Stimulated activated CD8-positive, alpha-beta memory T cell treated with anti-CD3 and anti-CD28 coated beads, Interleukin-12 subunit alpha, Interleukin-12 subunit beta, amount 100 ng/mL, for 1 hour (primary cell): ENCODE measurements around the gene DIS3L.
"Not testable (repeated sequence)": the region's sequence is repeated elsewhere in the genome, so short reads cannot be mapped to it uniquely, and the experiment has no call there.

ENCODE experiments used
- DNase-seq: peaks from one replicate; pipeline ENCODE4 v3.0.0-alpha.2; 2020; ENCODE audit warnings: low read depth

DIS3L gene

DNA sequence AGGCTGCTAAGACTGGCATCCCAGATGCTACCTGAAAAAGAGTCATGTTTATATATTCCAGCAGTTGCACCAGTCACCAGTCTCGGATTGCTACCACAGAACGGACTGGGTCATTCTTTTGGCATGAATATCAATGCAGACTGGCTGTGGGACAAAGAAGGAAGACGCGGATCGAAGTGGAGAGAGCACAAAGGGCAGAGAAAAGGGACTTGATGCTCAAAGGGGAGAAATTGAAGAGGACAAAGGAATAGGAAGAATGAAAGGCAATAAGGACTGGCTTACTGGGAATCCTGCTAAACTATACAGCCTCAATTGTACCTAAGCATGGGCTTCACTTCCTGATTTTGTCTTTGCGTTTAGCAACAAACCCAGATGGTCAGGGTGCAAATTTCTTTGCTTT is 15.3 kb upstream of the DIS3L start:
- no peak for DNase-seq

DNA sequence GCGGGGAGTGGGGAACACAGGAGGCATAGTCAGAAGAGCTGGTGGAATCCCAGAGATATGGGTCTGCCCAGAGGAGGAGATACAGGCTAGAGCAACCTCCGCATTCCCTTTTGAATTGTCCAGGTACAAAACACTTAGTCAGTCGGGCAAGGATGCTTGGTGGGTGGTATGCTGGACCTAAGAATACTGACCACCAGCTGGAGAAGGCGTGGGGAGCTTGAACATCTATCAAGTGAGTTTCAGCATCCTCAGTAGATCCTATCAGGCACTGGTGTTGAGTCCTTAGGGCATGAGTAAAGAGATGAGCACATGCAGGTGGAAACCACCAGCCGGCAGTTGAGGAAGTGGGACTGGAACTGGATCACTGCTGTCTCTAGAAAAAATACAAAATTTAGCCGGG is 14.7 kb upstream of the DIS3L start:
- DNase-seq, result no peak

DNA sequence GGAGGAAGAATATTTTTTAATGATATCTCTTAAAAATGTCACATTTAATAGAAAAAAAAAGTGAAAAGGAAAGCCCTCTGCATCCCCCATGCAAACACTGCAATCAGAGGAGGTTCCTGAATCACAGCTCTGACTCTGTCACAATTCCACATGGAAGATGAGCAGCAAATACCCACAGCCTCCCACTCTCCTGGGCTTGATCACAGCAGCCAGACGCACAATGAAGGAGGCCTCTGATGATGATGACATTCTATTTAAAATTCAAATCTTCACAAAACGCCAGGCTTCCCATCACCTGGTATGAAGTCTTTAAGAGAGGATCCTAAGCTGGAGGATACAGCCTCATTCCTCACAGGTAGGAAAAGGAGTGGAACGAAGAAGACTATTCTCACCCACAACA is 9.1 kb upstream of the DIS3L start:
- DNase-seq, result no peak

DNA sequence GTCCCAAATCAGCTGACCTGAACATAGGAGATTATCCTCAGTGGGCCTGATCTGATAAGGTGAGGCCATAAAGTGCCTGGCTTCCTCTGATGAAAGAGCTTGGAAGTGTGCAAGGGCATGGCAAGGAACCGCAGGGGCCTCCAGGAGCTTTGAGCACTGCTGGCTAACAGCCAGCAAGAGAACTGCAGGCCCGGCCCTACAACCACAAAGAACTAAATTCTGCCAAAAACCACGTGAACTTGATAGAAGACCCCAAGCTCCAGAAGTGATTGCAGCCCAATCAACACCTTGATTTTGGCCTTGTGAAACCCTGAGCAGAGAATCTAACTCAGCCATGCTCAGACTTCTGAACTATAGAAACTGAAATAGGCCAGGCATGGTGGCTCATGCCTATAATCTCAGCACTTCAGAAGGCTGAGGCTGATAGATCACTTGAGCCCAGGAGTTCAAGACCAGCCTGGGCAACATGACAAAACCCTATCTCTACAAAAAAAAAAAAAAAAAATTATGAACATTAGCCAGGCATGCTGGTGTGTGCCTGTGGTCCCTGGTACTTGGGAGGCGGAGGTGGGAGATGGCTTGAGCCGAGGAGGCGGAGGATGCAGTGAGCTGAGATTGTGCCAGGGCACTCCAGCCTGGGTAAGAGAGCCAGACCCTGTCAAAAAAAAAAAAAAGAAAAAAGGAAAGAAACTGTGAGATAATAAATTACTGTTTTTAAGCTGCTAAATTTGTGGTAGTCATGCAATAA is 7.7 kb upstream of the DIS3L start:
- no peak for DNase-seq

DNA sequence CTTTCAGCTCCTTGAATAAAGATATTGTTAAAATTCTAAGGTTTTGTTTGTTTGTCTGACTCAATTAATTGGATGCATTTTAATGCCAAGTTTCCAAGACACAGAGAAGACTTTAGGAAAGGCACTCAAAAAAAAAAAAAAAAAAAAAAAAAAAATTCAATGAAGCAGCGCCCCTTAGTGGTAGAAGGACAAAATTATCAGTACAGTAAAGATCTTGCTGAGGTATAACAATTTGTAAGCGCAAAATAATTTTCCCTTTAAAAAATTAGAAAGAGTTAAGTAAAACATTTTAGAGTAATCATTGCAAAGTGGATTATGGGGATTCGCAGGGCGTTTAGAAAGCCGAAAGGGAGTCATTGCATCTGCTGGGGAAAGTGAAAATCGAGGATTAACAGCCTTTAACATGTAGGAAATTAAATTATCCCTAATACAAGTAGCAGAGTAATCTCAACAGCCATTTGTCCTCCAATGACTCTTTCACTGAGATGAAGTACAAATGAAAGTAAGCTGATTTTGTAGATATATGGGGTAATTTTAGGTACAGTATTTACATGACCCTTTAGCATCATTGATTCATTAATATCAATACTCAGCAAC is 5.8 kb upstream of the DIS3L start:
- no peak for DNase-seq

DNA sequence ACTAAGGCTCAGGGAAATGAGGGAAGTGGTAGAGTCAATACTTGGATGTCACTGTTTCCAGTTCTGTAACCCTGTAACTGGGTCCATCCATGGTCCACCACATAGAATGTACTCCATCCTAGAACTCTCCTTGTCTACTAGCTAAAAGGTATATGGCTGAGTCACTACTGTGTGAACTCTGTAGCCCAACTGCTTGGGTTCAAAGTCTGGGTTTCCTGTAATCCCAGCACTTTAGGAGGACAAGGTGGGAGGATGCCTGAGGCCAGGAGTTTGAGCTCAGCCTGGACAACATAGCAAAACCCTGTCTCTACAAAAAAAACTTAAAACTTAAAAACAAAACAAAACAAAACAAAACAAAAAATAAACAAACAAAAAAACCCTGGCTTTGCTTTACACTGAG is 5.3 kb upstream of the DIS3L start:
- no peak for DNase-seq

DNA sequence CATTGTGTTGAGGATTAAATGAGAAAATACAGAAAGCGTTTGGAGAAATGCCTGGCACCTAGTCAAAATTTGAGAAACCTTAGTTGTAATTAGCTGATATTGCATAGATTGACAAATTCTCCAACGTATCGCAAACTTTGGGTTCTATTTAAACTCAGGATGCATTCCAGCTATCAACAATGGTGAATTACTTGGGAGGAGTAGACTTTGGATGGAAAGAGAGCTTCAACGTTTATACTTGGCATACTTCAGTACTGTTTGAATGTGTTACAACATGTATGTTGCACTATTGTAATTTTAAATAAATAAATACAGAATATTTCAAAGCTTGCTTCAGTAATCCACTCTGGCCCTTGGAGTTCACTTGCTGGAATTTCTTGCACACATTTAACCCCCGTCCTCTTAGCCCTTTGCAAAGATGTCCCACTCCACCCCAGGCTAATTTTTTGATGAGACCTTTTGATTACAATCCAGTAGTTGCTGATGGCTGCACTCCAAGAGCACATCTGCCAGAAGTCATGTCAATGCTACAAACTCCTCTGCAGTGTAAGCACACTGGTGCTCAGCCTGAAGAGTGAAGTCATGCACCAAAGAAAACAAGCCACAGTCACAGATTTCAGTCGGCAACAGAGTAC is 4.7 kb upstream of the DIS3L start:
- no peak for DNase-seq

DNA sequence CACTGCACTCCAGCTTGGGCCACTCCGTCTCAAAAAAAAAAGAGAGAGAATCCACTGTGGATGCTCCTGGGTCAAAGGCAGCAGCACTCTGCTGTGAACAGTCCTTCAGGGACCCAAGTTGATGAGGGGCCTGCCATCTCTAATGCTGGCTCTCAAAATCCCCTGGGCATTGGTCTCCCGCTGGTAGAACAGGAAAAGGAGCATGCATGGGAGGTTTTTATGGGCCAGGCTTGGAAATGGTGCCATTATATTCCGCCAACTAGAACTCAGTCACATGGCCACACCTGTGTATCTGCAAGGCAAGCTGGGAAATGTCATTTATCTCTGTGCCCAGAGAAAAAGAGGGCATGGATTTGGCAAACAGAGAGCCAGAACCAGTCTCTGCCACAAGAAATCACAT is 3.4 kb upstream of the DIS3L start:
- DNase-seq, result no peak

DNA sequence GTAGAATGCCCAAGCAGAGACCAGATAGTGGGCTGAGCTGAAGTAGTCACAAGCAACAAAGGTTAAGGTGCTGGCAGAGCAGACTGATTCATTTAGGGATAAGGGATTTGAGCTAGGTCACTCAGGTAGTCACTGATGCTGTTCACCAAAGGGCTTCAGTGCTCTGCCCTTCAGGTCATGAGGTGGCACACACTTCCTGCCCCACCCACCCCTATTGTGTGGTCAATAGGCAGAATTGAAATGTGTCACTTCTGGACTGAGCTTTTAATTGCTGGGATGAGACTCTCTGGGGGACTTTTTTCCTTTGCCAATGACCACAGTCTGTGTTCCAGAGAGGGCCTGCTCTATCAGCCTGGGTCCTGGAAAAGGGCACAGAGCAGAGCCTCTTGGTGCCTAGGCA is 2.9 kb upstream of the DIS3L start:
- no peak for DNase-seq

DNA sequence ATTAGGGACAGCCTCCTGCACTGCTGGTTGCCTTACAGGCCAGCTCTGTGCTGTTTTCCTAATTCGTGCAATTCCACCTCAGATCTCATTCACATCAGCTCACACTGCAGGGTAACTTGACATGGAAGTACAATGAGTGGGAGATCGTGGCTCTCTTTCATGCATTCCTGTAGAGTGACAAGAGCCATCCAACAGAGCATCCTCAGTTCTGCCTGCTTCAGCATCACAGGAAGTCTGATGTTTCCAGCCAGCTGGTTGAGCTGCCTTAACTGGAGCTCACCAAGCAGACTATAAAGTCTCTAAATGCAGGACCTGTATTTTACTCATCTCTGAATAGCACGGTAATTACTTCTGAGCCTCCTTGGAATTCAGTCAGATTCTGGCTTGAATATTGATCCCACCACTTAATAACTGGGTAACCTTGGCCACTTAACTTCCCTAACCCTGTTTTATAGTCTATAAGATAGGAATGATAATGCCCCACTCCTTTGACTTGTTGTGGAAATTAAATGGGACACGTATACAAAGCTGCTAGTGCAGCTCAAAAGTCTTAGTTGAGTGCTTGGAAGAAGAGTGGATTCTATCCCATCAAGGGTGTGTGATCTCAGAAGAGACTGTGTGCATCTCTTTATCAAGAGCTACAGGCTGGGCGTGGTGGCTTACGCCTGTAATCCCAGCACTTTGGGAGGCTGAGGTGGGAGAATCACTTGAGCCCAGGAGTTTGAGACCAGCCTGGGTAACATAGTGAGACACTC is 1.4 kb upstream of the DIS3L start:
- DNase-seq, result no peak

DNA sequence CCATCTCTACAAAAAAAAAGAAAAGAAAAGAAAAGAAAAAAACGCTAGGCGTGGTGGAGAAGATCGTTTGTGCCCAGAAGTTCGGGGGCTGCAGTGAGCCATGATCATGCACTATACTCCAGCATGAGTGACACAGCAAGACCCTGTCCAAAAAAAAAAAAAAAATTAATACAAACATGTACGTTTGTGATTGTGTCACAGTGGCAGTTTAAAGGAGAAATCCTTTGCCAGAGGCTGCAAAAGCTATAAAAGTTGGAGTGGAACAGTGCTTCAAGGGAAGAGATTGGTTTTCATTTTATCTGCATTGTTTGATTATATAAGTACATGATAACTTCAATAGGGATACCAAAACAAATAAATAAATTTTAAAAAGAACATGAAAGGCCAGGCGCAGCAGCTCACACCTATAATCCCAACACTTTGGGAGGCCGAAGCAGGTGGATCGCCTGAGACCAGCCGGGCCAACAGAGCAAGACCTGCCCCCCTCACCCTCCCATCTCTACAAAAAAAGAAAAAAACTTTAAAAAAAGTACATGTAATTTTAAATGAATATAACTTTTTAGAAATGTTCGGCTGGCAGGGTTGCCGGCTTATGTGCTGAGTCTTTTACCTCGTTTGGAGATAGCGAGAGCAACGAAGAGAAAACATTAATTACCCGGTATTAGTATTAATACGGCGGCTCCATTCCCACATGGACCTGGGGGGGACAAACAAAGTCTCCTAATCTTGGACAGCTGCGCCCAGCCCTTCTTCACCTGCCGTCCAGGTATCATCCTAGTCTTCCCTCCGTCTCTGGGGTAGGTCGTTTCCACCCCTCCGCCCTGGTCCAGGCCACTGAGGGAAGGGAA is 573 bp upstream of the DIS3L start:
- DNase-seq, result no peak

DNA sequence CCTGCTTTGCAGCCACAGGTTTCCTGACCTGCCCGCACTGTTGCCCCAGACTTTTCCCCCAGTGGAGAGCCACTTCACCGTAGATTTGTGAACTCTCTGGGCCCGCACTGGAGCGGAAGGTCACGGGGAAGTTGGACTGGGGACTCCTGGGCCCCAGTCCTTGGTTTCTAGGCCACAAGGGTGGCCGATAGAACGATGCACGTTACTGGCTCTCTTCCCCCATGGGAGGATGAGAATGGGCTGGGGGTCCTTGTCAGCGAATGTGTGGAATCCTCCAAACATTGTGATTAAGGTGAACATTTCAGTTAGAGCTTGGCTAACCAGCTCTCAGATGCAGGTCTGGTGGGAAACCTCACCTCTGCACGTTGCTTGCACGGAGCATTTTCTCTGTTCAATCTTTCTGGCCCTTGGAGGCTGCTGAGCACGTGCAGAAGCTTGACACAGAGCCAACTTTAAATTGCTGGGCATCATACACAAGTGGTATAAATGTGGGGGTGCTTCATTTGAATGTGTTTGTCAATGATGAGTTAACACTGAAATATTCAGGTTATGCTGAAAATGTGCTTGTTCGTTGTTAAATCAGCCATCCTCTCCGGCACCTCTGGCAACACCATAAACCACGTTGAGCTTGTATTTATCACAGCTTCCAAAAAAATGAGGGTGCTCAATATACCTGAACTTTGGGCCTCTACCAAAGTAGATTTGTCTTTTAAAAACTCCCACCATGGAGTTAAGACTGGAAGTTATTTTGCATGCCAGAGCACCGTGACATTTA is 976 bp downstream of the DIS3L start:
- no peak for DNase-seq

DNA sequence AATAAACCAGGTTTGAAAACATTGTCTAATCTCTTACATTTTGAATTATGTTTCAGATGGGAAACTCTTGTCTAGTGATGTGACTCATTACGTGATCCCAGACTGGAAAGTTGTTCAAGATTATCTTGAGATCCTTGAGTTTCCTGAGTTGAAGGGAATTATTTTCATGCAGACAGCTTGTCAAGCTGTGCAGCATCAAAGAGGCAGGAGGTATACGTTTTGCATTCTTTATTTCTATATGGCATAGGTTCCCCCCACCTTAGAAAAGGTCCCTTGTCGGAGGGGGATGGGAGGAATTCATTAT is 1.5 kb downstream of the DIS3L start:
- no peak for DNase-seq

DNA sequence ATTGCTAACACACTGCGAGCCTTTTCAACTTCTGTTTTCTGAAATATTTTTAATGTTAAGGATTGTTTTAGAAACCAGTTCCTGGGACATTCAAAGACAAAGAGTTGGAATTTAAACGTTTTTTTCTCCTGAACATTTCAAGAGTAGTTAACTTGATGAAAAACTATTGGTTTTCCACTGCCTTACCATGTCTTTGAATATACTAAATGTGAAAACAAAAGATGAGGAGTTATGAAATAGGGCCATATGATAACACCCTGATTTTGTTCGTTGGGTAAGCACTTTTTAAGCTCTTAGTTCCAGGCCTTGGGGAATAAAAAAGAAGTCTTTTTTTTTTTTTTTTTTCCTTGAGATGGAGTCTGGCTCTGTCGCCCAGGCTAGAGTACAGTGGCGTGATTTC is 2.8 kb downstream of the DIS3L start:
- no peak for DNase-seq

DNA sequence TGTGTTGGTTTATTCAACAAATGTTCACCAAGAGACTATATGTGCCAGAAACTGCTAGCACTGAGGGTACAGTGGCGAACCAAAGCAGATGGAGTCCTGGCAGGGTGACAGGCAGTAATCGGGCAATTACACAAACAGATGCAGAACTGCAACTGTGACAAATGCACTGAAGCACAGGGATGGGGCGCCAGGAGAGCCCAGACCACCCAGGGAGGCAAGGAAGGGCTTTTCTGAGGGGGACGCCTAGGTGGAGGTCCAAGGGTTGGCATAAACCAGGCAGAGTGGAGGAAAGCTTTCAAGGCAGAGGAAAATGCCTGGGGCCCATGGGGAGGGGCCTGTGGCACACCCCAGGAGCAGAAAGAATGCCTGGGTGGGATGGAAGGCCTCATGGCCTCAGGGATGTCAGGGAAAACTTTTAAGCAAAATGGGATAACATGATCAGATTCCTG is 5.5 kb downstream of the DIS3L start:
- no peak for DNase-seq

DNA sequence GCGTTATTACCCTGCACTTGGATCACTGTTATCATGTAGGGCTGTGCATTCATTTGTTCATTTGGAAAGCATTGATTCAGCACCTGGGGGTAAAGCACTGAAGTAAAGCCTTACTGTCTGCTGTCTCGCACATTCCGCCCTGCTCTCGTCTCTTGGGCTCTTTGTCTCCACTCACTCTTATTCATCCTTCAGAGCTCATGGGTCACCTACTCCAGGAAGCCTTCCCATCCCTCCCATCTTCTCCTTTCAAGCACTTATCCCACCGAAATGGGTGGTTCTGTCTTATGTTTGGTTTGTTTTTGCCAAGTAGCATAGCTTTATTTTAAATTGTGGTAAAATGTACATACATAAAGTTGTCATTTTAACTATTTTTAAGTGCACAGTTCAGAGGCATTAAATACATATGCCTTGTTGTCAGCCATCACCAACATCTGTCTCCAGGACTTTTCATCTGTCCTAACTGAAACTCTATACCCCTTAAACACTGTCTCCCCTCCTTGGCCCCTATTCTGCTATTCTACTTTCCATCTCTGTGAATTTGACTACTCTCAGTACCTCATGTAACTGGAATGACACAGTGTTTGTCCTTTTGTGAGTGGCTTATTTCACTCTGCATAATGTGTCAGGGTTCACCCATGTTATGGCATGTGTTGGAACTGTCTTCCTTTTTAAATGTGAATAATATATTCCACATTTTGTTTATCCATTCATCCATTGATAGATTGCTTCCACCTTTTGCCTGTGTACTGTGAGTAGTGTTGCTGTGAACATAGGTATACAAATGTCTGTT is 9.3 kb downstream of the DIS3L start:
- DNase-seq, result no peak

DNA sequence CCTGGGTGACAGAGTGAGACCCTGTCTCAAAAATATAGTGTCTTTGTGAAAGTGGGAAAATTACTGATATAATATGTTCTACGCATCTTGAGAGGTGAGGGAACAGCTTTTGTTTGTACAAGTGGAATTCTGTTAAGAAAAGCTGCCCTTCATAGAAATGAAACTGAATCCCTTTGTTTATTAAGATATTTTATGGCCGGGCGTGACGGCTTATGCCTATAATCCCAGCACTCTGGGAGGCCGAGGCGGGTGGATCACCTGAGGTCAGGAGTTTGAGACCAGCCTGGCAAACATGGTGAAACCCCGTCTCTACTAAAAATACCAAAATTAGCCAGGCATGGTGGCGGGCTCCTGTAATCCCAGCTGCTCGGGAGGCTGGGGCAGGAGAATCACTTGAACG is 11.1 kb downstream of the DIS3L start:
- not testable (repeated sequence) for DNase-seq

DNA sequence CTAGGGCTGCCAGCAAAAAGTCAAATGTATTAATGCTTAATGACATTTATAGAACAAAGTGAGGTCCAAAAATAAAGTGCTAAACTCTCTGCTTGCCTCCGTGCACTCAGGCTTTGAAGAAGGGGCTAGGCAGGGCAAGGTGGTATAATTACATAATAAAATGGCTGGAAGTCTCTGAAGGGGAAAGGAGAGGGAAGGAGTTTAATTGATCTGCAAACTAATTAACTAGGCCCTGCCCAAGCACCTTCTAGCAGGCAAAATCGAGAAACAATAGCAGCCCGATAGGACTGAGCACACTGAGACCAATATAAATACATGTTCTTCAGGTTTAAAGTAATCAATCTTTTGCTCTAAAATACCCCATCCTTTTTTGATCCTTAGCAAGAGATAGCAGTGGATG is 13.0 kb downstream of the DIS3L start:
- DNase-seq, result no peak

DNA sequence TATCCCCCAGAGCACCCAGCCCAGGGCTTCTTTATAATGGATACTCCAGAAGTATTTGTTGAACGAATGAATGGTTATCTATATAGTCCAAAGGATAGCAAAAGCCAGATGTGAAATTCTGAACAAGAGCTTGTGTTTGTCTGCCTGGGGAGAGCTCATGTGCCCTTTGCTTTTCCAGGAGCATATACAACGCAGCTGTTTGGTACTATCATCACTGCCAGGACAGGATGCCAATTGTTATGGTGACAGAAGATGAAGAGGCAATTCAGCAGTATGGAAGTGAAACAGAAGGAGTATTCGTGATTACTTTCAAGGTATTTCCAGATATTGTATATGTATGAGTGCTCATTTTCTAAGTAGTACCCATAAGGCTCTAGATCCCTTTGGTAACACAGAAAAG is 15.2 kb downstream of the DIS3L start:
- DNase-seq, result no peak

DNA sequence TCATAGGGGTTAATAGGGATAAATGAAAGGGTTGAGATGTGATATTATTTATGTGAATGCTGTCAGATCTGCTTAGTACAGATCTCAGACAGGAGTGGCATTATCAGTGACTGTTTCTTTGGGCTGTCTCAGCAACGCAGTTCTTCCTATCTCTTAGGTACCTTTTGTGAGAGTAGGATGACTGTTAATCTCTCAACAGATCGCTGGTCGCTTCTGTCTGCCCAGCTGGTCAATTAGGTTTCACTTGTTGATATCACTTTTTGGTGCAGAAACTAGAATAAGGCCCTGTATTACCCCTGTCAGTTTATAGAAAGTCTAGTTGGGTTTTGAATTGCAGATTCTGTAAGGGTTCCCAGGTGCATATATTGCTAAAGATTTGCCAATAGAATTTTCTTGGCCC is 16.5 kb downstream of the DIS3L start:
- no peak for DNase-seq

DNA sequence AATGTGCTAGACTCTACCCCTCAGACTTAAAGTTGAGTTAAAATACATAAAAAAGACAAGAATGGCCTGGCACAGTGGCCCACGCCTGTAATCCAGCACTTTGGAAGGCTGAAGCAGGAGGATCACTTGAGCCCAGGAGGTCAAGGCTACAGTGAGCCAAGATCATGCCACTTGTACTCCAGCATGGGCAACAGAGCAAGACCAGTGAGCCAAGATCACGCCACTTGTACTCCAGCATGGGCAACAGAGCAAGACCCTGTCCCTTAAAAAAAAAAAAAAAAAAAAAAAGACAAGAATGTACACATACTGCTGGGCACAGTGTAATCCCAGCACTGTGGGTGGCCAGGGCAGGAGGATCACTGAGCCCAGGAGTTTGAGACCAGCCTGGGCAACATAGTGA is 17.4 kb downstream of the DIS3L start:
- no peak for DNase-seq
